ENCODE data around the gene DPEP2NB. TPM values are rescaled to one million over a fixed set of nuclear protein-coding genes. Genes with fewer than 3 reads are reported as not detected.
"Not testable (repeated sequence)": the region's sequence is repeated elsewhere in the genome, so short reads cannot be mapped to it uniquely, and the experiment has no call there.

DPEP2NB gene
- total RNA-seq, 3 donors from 2014 or later: not detected

DNA sequence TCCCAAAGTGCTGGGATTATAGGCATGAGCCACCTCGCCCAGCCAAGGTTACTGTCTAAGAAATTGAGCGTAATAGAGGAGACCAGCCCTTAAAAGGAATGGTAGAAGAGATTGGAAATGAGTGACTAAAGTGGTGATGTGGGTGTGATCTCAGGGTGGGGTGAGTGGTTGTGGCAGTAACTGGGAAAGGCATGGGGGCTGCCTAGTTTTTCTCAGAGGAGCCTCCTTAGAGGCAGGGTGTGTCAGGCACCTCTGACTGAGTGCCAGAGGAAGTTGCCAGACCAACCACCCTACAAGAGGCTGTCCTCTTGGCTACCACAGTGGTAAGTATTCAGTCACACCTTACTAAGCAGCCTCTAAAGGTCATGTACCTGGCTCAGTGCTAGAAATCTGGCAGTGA is 16.2 kb upstream of the DPEP2NB start:
- H3K27me3 Mint-ChIP-seq (ENCODE audit: low read depth): no peaks in the 10 kb centered on the region
- H3K36me3 Mint-ChIP-seq (ENCODE audit: insufficient read depth): peaks cover 18% of the 10 kb centered on the region
- no peak for DNase-seq
- H3K4me3 Mint-ChIP-seq: no peak overlapping the region
- H3K4me1 Mint-ChIP-seq (ENCODE audit: low read depth): peaks cover 3% of the 10 kb centered on the region
- no peaks in the 10 kb centered on the region for H3K9me3 Mint-ChIP-seq
- peak in 1 of 2 donors; percentile 28 for ATAC-seq

DNA sequence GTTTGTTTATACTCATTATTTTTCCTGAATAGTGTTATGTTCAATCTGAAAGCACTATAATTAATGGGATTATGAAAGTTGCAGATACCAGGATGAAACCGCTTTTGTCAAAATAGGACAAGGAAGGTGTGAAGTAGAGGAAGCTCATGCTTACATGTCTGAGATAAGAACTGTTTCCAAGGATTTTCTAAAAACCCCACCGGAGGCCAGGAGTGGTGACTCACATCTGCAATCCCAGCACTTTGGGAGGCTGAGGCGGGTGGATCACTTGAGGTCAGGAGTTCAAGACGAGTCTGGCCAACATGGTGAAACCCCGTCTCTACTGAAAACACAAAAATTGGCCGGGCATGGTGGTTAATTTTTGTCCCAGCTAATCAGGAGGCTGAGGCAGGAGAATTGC is 14.4 kb upstream of the DPEP2NB start:
- not testable (repeated sequence) for DNase-seq; H3K27me3 Mint-ChIP-seq (ENCODE audit: low read depth); H3K4me1 Mint-ChIP-seq (ENCODE audit: low read depth); H3K4me3 Mint-ChIP-seq; ATAC-seq; H3K9me3 Mint-ChIP-seq
- H3K36me3 Mint-ChIP-seq (ENCODE audit: insufficient read depth): peaks cover 18% of the 10 kb centered on the region

DNA sequence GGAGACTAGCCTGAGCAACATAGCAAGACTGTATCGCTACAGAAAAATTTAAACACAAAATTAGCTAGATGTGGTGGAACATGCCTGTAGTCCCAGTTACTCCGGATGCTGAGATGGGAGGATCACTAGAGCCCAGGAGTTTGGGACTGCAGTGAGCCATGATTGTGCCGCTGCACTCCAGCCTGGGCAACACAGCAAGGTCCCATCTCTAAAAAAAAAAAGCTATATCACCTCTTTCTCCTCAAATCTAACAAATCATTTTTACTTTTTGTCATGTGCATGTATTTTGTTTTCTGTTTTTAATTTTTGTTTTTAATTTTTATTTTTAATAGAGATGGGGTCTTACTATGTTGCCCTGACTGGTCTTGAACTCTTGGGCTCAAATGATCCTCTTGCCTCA is 13.3 kb upstream of the DPEP2NB start:
- Mint-ChIP-seq H3K4me1 (ENCODE audit: low read depth) (peaks cover 3% of the 10 kb centered on the region), H3K36me3 (ENCODE audit: insufficient read depth) (peaks cover 15% of the 10 kb centered on the region), H3K4me3 (no peak overlapping the region), H3K27me3 (ENCODE audit: low read depth) (no peaks in the 10 kb centered on the region), H3K9me3 (no peaks in the 10 kb centered on the region)
- ATAC-seq (no peak), DNase-seq (no peak)

DNA sequence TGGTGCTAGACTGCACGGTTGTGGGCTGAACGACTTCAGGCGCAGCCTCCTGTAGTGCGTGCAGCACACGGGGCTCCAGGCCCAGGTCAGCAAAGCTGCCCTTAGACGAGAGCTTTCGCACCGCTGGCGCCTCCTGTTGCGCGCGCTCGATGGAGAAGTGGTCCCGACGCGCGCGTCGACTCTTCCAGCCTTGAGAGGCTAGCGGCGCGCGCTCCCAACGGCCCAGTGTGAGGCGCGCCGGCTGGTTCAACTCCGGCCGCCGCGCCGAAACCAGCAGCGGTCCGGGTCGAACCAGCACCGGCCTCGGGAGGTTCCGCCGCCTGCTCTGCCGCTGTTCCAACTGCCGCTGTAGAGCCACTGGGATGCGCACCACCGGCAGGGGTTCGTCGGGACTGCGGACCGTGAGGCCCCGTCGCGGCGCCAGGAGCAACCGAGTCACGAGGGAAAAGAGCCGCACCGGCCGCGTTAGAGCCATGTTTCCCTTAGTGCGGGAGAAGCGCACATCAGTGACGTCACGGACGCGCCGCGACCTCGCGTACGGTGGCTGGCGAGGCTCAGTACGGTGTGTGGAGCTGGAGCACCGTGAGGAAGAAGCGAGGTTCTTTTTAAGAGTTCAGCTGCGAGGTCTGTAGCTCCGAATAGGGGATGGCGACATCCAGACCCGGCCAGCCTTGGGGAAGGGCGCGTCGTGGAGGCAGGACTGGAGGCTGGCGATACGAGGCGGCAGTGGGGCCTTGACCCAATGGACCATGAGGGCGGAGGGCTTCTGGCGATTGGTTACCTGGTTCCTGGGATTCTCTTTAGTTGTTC is 7.2 kb upstream of the DPEP2NB start, which contains the start of the genes DDX28 and DUS2:
TSS of gene DDX28 (minus strand) at position 505 of the 810 bp plus-strand sequence. CDS start at position 475, 30 bp downstream.
TSS of gene DUS2 (plus strand) at position 557 of the 810 bp plus-strand sequence. CDS start 14,740 bp downstream, outside the sequence.
- Mint-ChIP-seq H3K36me3 (ENCODE audit: insufficient read depth) (peaks cover 13% of the 10 kb centered on the region), H3K4me3 (peak within 1 kb of the TSS; percentile 97), H3K4me1 (ENCODE audit: low read depth) (peaks cover 22% of the 10 kb centered on the region), H3K9me3 (no peaks in the 10 kb centered on the region), H3K27me3 (ENCODE audit: low read depth) (no peaks in the 10 kb centered on the region)
- DNase-seq (peak; percentile 95), ATAC-seq (peak; percentile 90 to 92)

DNA sequence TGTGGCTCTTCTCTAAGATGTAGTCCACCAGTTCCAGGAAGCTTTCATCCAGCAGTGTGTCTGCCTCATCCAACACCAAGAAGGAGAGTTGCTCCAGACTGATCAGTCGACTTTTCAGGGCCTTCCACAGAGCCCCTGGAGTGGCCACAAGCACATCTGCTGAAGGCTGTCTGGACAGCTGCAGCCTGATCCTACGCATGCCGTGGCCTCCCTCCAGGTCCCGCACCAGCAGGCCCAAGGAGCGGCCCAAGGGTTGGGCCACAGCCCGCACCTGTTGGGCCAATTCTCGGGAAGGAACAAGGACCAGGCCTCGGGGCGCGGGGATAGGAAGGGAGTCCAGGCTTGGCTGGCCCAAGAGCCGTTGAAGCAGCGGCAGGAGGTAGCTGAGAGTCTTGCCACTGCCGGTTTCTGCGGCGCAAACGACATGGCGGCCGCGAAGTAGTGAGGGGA is 6.6 kb upstream of the DPEP2NB start:
- Mint-ChIP-seq H3K9me3 (no peaks in the 10 kb centered on the region), H3K4me1 (ENCODE audit: low read depth) (peaks cover 22% of the 10 kb centered on the region), H3K27me3 (ENCODE audit: low read depth) (no peaks in the 10 kb centered on the region), H3K4me3 (peak overlapping the region; percentile 97), H3K36me3 (ENCODE audit: insufficient read depth) (peaks cover 7% of the 10 kb centered on the region)
- DNase-seq (no peak), ATAC-seq (peak; percentile 11)

DNA sequence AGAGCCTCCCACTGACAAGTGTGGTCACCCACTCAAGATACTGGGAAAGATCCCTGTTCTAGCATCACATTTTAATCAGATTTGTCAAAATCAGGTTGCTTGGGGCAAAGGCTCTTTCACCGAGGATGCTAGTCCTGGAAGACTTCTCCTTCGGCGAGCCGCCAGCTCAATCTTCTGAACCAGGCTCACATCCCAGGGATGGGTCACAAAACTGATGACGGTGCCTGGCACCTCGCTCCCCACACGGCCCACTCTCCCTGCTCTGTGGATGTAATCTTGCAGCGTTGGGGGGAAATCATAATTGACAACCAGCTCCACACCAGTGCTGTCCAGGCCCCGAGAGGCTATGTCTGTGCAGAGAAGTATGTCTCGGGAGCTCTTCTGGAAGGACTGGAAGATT is 5.8 kb upstream of the DPEP2NB start:
- no peaks in the 10 kb centered on the region for H3K27me3 Mint-ChIP-seq (ENCODE audit: low read depth)
- H3K4me3 Mint-ChIP-seq: peak overlapping the region; percentile 97
- peaks cover 7% of the 10 kb centered on the region for H3K36me3 Mint-ChIP-seq (ENCODE audit: insufficient read depth)
- no peaks in the 10 kb centered on the region for H3K9me3 Mint-ChIP-seq
- no peak for ATAC-seq
- no peak for DNase-seq
- H3K4me1 Mint-ChIP-seq (ENCODE audit: low read depth): peaks cover 22% of the 10 kb centered on the region

DNA sequence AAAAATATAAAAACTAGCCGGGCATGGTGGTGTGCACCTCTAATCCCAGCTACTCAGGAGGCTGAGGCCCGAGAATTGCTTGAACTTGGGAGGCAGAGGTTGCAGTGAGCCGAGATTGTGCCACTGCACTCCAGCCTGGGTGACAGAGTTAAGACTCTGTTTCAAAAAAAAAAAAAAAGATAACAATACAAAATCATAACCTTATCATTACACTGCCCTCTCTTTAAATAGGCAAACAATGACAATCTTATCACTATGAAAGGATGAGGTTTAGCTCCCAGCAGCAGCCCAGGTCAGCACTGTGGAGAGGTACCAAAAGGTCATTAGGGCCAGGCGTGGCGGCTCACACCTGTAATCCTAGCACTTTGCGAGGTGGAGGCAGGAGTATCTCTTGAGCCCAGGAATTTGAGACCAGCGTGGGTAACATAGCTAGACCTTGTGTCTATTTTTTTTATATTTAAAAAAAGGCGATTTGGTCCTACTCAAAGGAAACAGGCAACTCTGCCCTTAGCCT is 3.5 kb upstream of the DPEP2NB start:
- H3K36me3 Mint-ChIP-seq (ENCODE audit: insufficient read depth): peaks cover 7% of the 10 kb centered on the region
- H3K27me3 Mint-ChIP-seq (ENCODE audit: low read depth): no peaks in the 10 kb centered on the region
- DNase-seq: no peak
- no peak overlapping the region for H3K4me3 Mint-ChIP-seq
- no peak for ATAC-seq
- peaks cover 19% of the 10 kb centered on the region for H3K4me1 Mint-ChIP-seq (ENCODE audit: low read depth)
- no peaks in the 10 kb centered on the region for H3K9me3 Mint-ChIP-seq

DNA sequence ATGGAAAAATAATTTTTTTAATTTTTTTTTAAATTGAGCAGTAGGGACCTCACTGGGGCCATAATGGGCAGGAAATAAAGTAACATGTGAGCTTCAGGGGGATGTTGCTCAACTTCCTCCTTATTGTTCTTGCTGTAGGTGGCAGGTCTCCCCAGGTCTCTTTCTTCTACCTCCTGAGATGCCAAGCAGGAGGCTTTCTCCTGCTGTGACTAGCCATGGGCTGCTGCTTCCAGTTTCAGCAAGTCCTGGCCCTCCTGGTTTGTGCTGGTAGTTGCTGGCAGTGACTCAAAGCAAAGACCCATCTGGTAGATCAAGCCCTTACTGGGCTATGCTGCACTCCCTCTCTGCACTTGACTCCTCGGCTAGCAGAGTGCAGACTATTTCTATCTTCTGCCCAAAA is 2.3 kb downstream of the DPEP2NB start:
- H3K9me3 Mint-ChIP-seq: no peaks in the 10 kb centered on the region
- H3K4me3 Mint-ChIP-seq: no peak overlapping the region
- no peaks in the 10 kb centered on the region for H3K36me3 Mint-ChIP-seq (ENCODE audit: insufficient read depth)
- ATAC-seq (peak in 1 of 2 donors; percentile 48), DNase-seq (no peak)
- peaks cover 7% of the 10 kb centered on the region for H3K4me1 Mint-ChIP-seq (ENCODE audit: low read depth)
- no peaks in the 10 kb centered on the region for H3K27me3 Mint-ChIP-seq (ENCODE audit: low read depth)

DNA sequence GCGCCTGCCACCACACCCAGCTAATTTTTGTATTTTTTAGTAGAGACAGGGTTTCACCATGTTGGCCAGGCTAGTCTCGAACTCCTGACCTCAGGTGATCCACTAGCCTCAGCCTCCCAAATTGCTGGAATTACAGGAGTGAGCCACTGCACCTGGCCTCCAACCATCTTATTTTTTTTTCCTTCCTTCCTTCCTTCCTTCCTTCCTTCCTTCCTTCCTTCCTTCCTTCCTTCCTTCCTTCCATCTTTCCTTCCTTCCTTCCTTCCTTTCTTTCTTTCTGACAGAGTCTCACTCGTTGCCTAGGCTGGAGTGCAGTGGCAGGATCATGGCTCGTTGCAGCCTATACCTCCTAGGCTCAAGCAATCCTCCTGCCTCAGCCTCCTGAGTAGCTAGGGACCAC is 5.8 kb downstream of the DPEP2NB start:
- not testable (repeated sequence) for H3K4me3 Mint-ChIP-seq; H3K36me3 Mint-ChIP-seq (ENCODE audit: insufficient read depth); DNase-seq; H3K9me3 Mint-ChIP-seq; H3K27me3 Mint-ChIP-seq (ENCODE audit: low read depth); ATAC-seq
- peaks cover 26% of the 10 kb centered on the region for H3K4me1 Mint-ChIP-seq (ENCODE audit: low read depth)

DNA sequence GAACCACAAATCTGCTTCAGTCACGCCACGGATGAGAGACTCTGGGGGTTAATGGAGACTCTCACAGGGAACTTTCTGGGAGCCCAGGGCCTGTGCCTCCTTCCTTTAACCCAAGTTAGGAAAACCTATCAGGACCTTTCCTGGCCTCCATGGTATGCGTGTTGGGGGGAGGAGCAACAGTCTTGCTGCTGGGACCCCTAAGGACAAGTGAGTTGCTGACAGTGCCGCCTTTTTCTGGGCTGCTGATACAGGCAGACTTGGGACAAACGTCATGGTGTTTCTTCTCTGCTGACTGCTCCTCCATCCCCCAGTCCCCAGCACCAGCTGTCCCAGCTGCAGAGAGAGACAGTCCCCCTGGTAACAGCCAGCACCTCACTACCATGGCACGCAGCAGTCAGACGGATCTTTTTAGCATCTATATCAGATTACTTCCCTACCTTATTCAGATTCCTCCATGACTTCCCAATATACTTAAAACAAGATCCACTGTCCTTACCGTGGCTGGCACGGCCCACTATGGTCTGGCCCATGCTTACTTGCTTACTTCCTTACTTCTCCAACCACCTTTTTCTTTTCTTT is 6.5 kb downstream of the DPEP2NB start:
- no peaks in the 10 kb centered on the region for H3K36me3 Mint-ChIP-seq (ENCODE audit: insufficient read depth)
- peaks cover 31% of the 10 kb centered on the region for H3K4me1 Mint-ChIP-seq (ENCODE audit: low read depth)
- no peaks in the 10 kb centered on the region for H3K27me3 Mint-ChIP-seq (ENCODE audit: low read depth)
- H3K4me3 Mint-ChIP-seq: no peak overlapping the region
- H3K9me3 Mint-ChIP-seq: no peaks in the 10 kb centered on the region
- DNase-seq: no peak
- no peak for ATAC-seq

DNA sequence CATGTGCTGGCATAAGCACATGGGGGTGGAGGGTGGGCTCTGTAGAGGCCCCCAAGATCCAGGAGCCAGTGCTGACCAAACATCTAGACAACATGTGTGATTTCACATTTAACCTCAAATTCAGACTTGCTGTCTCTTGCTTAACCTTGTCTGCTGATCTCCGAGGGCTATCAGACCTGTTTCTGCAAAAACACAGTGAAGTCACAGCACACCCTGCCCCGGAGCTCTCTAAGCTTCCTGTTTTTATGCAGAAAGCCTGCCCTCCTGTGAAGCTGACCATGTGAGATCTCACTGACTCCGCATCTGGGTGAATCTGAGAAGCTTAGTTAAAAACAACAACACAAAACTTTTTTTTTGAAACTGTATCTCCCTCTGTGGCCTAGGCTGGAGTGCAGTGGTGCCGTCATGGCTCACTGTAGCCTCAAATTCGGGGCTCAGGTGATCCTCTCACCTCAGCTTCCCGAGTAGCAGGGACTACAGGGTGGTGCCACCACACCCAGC is 9.9 kb downstream of the DPEP2NB start:
- Mint-ChIP-seq H3K9me3 (no peaks in the 10 kb centered on the region), H3K36me3 (ENCODE audit: insufficient read depth) (no peaks in the 10 kb centered on the region), H3K4me3 (peak overlapping the region; percentile 37), H3K4me1 (ENCODE audit: low read depth) (peaks cover 33% of the 10 kb centered on the region), H3K27me3 (ENCODE audit: low read depth) (no peaks in the 10 kb centered on the region)
- DNase-seq: peak; percentile 22
- peak; percentile 62 to 86 for ATAC-seq

DNA sequence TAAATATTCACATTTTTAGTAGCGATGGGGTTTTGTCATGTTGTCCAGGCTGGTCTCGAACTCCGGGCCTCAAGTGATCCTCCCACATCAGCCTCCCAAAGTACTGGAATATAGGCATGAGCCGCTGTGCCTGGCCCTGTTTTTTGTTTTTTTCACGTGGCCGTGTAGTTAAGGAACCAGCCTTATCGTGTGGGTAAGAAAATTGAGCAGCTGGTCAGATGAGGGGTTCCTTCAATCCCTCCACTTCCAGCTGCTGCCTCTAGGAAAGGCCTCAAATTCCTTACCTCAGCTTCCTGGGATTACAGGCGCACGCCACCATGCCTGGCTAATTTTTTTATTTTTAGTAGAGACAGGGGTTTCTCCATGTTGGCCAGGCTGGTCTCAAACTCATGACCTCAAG is 10.5 kb downstream of the DPEP2NB start:
- no peaks in the 10 kb centered on the region for H3K9me3 Mint-ChIP-seq
- ATAC-seq (no peak), DNase-seq (no peak)
- no peaks in the 10 kb centered on the region for H3K27me3 Mint-ChIP-seq (ENCODE audit: low read depth)
- H3K4me1 Mint-ChIP-seq (ENCODE audit: low read depth): peaks cover 40% of the 10 kb centered on the region
- H3K4me3 Mint-ChIP-seq: no peak overlapping the region
- no peaks in the 10 kb centered on the region for H3K36me3 Mint-ChIP-seq (ENCODE audit: insufficient read depth)

DNA sequence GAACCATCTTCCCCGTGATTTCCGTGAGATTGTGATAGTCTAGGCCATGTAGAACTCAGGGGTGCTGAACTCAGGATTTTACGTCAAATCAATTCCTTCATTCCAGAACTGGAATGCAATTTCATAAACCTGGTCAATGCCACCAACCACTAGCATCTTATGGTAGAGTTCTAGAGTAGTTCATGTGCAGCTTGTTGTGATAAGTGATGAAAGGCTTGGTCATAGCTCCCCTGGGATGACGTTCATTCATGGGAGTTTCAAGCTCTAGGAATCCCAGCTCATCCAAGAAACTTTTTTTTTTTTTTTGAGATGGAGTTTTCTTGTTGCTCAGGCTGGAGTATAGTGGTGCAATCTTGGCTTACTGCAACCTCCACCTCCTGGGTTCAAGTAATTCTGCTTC is 12.7 kb downstream of the DPEP2NB start:
- H3K4me1 Mint-ChIP-seq (ENCODE audit: low read depth): peaks cover 56% of the 10 kb centered on the region
- no peaks in the 10 kb centered on the region for H3K9me3 Mint-ChIP-seq
- ATAC-seq (no peak), DNase-seq (no peak)
- H3K36me3 Mint-ChIP-seq (ENCODE audit: insufficient read depth): no peaks in the 10 kb centered on the region
- no peaks in the 10 kb centered on the region for H3K27me3 Mint-ChIP-seq (ENCODE audit: low read depth)
- no peak overlapping the region for H3K4me3 Mint-ChIP-seq

DNA sequence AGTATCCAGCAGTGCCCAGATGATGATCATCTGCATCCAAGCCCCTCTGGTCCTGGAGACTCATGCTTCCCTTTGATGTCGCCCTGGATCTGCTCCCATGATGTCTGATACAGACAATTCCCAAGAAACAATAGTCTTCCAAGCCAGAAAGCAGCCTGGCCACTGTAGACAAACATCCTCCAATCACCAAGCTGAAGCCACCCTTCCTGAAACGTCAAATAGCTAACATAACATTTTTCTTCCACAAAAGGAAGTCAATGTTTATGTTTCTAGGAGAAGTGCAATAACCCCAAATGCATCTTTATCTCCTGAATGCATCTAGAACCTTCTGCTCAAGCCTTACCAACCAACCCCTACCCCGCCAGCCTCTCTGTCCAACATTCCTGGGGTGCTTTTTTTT is 15.3 kb downstream of the DPEP2NB start:
- H3K36me3 Mint-ChIP-seq (ENCODE audit: insufficient read depth): no peaks in the 10 kb centered on the region
- H3K9me3 Mint-ChIP-seq: no peaks in the 10 kb centered on the region
- H3K4me3 Mint-ChIP-seq: peak overlapping the region; percentile 76
- peaks cover 60% of the 10 kb centered on the region for H3K4me1 Mint-ChIP-seq (ENCODE audit: low read depth)
- no peak for DNase-seq
- ATAC-seq: no peak
- no peaks in the 10 kb centered on the region for H3K27me3 Mint-ChIP-seq (ENCODE audit: low read depth)
